Tibial artery (tissue), 4 donors: Measurements from ENCODE around the gene FAP.

Experiments
- DNase-seq, 2 donors: peaks; one replicate each; pipeline ENCODE4 v3.0.0-alpha.2; 2019
- H3K27ac ChIP-seq, 2 donors: fragments of 200-600 bp; sonication (generic) in 1 of 2; 1 replicate in 1 of 2; 2 replicates in 1 of 2; pipeline ENCODE4 v1.5.1; 2018 to 2019; ENCODE audit warnings: mild to moderate bottlenecking in 1 of 2
- H3K27me3 ChIP-seq, 2 donors: fragments of 200-600 bp; sonication (generic) in 1 of 2; one replicate each; pipeline versions ENCODE4 v1.5.1 to v1.6.0; 2016 to 2019
- H3K36me3 ChIP-seq, 3 donors: fragments of 200-600 bp; sonication (generic) in 2 of 3; one replicate each; pipeline ENCODE4 v1.5.1; 2016 to 2019; ENCODE audit warnings: mild to moderate bottlenecking in 2 of 3
- H3K4me1 ChIP-seq, 4 donors: fragments of 200-600 bp; sonication (generic) in 2 of 4; 1 replicate in 3 of 4; 2 replicates in 1 of 4; pipeline ENCODE4 v1.5.1; 2016 to 2019
- H3K4me3 ChIP-seq, 2 donors: fragments of 200-600 bp; sonication (generic) in 1 of 2; 1 replicate in 1 of 2; 2 replicates in 1 of 2; pipeline ENCODE4 v1.5.1; 2018 to 2019; ENCODE audit warnings: mild to moderate bottlenecking in 2 of 2
- H3K9me3 ChIP-seq, 3 donors: fragments of 200-600 bp; sonication (generic) in 1 of 3; one replicate each; pipeline ENCODE4 v1.5.1; 2016 to 2019
- intact Hi-C: fragments of 100-400 bp; cut with DNase I; formaldehyde crosslinking; loops from one replicate; pipeline ENCODE4 v1.15.0; 2023; ENCODE audit warnings: low total_unique reads
- TF ChIP-seq, protein P1 (sequence below), 2 experiments: fragments of 200-600 bp in 1 of 2; fragments of 450-650 bp in 1 of 2; IDR thresholded peaks; one replicate each; pipeline ENCODE4 v1.5.1; 2017 to 2019; ENCODE audit warnings: antibody characterized with exemption in 2 of 2, mild to moderate bottlenecking in 1 of 2, moderate library complexity in 1 of 2

Gene FAP

DNA sequence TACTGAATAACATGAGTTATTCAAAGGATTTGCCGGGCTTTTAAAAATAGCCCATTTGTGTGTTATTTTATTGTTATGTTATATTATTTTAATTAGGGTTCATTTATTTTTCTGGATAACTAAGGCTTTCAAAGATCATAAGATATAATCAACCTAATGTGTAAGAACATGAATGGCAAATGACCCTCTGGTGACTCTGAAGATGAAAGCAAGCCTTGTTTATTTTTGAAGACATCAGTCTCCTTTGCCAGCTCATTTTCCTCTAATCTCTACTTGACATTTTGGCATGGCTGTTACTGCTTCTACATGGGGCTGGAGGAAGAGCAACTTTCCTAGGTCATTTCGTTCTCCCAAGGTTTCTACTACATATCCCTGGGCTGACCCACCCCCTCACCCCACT, 10.6 kb downstream of the FAP start:
- no peak for DNase-seq
- Histone ChIP-seq H3K4me3 (no peak overlapping the region), H3K9me3 (no peaks in the 10 kb centered on the region), H3K4me1 (peaks cover 0 to 9% (median 0%) of the 10 kb centered on the region in 4 donors), H3K36me3 (no peaks in the 10 kb centered on the region), H3K27me3 (no peaks in the 10 kb centered on the region), H3K27ac (no peak overlapping the region)
- TF ChIP-seq, protein P1, sequence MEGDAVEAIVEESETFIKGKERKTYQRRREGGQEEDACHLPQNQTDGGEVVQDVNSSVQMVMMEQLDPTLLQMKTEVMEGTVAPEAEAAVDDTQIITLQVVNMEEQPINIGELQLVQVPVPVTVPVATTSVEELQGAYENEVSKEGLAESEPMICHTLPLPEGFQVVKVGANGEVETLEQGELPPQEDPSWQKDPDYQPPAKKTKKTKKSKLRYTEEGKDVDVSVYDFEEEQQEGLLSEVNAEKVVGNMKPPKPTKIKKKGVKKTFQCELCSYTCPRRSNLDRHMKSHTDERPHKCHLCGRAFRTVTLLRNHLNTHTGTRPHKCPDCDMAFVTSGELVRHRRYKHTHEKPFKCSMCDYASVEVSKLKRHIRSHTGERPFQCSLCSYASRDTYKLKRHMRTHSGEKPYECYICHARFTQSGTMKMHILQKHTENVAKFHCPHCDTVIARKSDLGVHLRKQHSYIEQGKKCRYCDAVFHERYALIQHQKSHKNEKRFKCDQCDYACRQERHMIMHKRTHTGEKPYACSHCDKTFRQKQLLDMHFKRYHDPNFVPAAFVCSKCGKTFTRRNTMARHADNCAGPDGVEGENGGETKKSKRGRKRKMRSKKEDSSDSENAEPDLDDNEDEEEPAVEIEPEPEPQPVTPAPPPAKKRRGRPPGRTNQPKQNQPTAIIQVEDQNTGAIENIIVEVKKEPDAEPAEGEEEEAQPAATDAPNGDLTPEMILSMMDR (IDR thresholded peaks at IDR 0.05) = no peak
- intact Hi-C loops = no loop called here

GRCh38 chr2:162232027-162232426, 11.2 kb downstream of the FAP start:
- Histone ChIP-seq H3K9me3 (no peaks in the 10 kb centered on the region), H3K4me3 (no peak overlapping the region), H3K36me3 (no peaks in the 10 kb centered on the region), H3K4me1 (peaks cover 0 to 9% (median 0%) of the 10 kb centered on the region in 4 donors), H3K27ac (no peak overlapping the region), H3K27me3 (no peaks in the 10 kb centered on the region)
- intact Hi-C loops = no loop called here
- DNase-seq = no peak
- TF ChIP-seq, protein P1 (IDR thresholded peaks at IDR 0.05) = no peak

- H3K9me3 ChIP-seq = no peaks in the 10 kb centered on the region
- H3K4me1 ChIP-seq = peaks cover 0 to 9% (median 0%) of the 10 kb centered on the region in 4 donors
- no peak overlapping the region for H3K27ac ChIP-seq
- no peak overlapping the region for H3K4me3 ChIP-seq
- DNase-seq = no peak
- H3K27me3 ChIP-seq = no peaks in the 10 kb centered on the region
- no peaks in the 10 kb centered on the region for H3K36me3 ChIP-seq
- TF ChIP-seq, protein P1 (IDR thresholded peaks at IDR 0.05) = no peak
- intact Hi-C loops = no loop called here
Measured at GRCh38 chr2:162230761-162231160, 12.5 kb downstream of the FAP start.

DNA sequence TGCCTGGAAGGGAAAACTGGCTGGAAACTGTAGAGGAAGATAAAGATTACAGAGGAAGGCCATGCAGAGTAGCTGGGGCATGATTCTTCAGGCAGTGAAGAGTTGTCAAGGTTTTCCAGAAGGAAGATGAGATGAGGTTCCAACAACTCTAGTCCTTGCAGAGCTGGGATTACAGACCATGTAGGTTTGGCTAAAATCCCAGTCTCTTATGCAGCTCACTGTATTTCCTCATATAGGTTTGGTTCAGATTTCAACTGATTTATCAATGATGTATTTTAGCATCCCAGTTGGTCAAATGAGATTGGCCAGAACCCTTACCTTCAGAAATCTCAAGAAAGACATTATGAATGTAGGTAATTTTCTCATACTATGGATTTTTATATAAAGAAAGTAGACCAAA, 16.4 kb downstream of the FAP start:
- intact Hi-C loops = no loop called here
- Histone ChIP-seq H3K27me3 (no peaks in the 10 kb centered on the region), H3K36me3 (no peaks in the 10 kb centered on the region), H3K9me3 (no peaks in the 10 kb centered on the region), H3K4me1 (no peaks in the 10 kb centered on the region), H3K27ac (no peak overlapping the region), H3K4me3 (no peak overlapping the region)
- no peak for DNase-seq
- TF ChIP-seq, protein P1 (IDR thresholded peaks at IDR 0.05) = no peak

GRCh38 chr2:162221064-162221463, 22.2 kb downstream of the FAP start:
- TF ChIP-seq, protein P1 (IDR thresholded peaks at IDR 0.05) = peak; percentile 83

DNA sequence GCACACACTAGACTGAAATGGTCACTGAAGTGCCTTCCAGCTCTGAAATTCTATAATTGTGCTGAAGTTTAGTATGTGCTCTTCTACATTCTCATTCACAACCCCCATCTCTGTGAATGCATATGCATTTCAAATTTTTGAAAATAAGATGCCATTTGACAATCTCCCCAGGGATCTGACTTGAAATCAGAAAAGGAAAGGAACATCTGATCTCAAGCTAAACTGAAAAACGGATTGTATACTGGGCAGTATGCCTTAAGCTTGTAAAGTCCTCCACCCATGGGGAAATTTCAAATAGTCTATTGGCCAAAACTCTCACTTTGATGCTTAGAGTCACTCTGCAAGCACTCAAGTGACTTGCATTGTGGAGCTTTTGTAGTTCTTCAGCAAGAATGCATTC, 22.9 kb downstream of the FAP start:
- TF ChIP-seq, protein P1 (IDR thresholded peaks at IDR 0.05) = no peak
- Histone ChIP-seq H3K4me1 (peaks cover 0 to 15% (median 0%) of the 10 kb centered on the region in 4 donors), H3K9me3 (no peaks in the 10 kb centered on the region), H3K36me3 (peaks cover 0 to 1% (median 0%) of the 10 kb centered on the region in 3 donors), H3K27me3 (no peaks in the 10 kb centered on the region), H3K27ac (no peak overlapping the region), H3K4me3 (no peak overlapping the region)
- intact Hi-C loops = loop anchor here (2.0 kb wide), 1 partner anchor 78 kb away; no protein-coding TSS in a partner anchor
- no peak for DNase-seq

More at GRCh38 chr2:162221064-162221463, 22.2 kb downstream of the FAP start:
- no peaks in the 10 kb centered on the region for H3K27me3 ChIP-seq
- DNase-seq = peak; percentile 74 to 87
- H3K4me3 ChIP-seq = no peak overlapping the region
- intact Hi-C loops = loop anchor here (2.0 kb wide), 1 partner anchor 78 kb away; no protein-coding TSS in a partner anchor
- H3K9me3 ChIP-seq = no peaks in the 10 kb centered on the region
- no peaks in the 10 kb centered on the region for H3K36me3 ChIP-seq
- H3K27ac ChIP-seq = no peak overlapping the region
- peaks cover 0 to 15% (median 0%) of the 10 kb centered on the region in 4 donors for H3K4me1 ChIP-seq
